ENCODE data around the gene ZBTB22.

DNA sequence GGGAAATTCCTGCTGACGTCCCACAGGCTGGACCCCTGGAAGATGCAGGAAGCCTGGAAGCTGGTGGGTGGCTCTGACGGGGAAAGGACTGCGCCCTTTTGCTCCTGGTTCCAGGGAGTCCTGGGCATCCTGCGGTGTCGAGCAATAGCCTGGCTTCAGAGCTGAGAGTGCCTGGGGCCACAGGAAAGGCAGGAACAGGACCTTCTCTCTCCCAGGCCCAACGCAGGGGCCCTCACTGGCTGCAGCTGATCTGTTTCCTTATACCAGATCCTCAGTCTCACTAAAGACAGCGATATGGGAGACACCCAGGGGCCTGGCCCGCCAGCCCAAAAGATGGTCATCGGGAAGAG is 39.2 kb downstream of the ZBTB22 start:
- TF ChIP-seq, protein P1, sequence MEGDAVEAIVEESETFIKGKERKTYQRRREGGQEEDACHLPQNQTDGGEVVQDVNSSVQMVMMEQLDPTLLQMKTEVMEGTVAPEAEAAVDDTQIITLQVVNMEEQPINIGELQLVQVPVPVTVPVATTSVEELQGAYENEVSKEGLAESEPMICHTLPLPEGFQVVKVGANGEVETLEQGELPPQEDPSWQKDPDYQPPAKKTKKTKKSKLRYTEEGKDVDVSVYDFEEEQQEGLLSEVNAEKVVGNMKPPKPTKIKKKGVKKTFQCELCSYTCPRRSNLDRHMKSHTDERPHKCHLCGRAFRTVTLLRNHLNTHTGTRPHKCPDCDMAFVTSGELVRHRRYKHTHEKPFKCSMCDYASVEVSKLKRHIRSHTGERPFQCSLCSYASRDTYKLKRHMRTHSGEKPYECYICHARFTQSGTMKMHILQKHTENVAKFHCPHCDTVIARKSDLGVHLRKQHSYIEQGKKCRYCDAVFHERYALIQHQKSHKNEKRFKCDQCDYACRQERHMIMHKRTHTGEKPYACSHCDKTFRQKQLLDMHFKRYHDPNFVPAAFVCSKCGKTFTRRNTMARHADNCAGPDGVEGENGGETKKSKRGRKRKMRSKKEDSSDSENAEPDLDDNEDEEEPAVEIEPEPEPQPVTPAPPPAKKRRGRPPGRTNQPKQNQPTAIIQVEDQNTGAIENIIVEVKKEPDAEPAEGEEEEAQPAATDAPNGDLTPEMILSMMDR (IDR thresholded peaks at IDR 0.05; ENCODE audit: insufficient read depth, low read length, poor library complexity, severe bottlenecking), result no peak
- TF ChIP-seq EZH2phosphoT487 (conservative IDR thresholded peaks at IDR 0.05; ENCODE audit: low read length), result no peak

Measured in SU-DHL-6 (cell line).